Fibroblast of skin of abdomen (primary cell): ENCODE measurements around the gene UBL3. TPM values are rescaled to one million over a fixed set of nuclear protein-coding genes. Genes with fewer than 3 reads are reported as not detected.
A peak's percentile ranks its signal among the peaks of the same experiment; 100 is the strongest.

Source experiments
- DNase-seq: peaks from one replicate; pipeline ENCODE4 v3.0.0-alpha.2; 2013
- polyA plus RNA-seq, 2 experiments: library from polyadenylated mRNA; unstranded; fragments of 120-200 nt; gene quantifications; one replicate each; pipeline ENCODE4 v1.2.1, GENCODE V29; 2013; ENCODE audit not compliant: insufficient read length in 2 of 2

Gene UBL3, protein sequence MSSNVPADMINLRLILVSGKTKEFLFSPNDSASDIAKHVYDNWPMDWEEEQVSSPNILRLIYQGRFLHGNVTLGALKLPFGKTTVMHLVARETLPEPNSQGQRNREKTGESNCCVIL
- 36.4 TPM for polyA plus RNA-seq (2013, experiment 1 of 2; ENCODE audit: insufficient read length)
- 36.3 TPM for polyA plus RNA-seq (2013, experiment 2 of 2; ENCODE audit: insufficient read length)

DNA sequence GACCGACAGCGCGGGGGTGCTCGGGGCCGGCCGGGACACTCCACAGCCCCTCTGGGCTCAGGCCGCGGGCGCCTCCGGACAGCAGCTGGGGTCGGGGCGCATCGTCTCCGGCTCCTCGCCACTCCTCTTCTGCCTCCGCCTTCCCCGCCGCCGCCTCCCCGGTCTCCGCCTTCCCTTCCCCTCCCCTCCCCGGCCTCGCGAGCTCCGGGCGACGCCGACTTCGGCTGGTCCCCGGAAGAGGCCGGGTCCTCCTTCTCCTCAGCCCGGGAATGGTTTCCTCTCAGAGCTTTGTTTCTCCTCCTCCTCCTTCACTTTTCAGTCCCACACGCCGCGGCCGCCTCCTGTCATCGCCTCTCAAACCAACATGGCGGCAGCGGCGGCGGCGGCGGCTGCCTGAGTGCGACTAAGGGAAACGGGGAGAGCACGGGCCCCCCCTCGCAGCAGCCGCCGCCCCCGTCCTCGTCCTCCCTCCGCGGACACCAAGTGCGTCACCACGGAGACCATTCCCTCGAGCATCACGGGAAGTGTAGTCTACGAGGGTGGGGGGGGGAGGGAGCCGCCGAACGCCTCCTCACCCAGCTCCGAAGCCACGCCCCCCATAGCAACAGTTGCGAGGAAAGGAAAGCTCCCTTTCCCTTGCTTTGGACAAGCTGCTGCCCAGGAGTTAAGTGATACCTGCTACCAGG, at the start of gene UBL3:
TSS of gene UBL3 (minus strand) at position 405 of the 686 bp plus-strand sequence. CDS start 1,079 bp downstream, outside the sequence.
- DNase-seq: peak; percentile 98

DNA sequence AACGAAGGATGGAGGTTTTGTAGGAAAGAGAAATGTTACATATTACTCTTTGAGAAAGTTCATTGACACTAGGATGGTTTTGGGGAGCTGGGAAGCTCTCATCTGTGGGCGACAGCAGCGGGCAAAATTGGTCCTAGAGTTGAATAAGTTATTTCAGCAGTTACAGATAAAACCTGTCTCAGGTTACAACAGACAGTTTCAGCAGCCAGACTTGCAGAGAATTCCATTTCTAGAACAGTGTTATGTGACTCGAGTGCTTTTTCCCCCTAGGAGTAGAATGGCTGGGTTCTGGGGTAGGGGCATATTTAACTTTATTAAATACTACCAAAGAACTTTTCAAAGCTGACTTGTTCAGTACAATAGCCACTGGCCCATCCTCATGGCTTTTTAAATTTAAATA, 46.7 kb upstream of the UBL3 start:
- no peak for DNase-seq

DNA sequence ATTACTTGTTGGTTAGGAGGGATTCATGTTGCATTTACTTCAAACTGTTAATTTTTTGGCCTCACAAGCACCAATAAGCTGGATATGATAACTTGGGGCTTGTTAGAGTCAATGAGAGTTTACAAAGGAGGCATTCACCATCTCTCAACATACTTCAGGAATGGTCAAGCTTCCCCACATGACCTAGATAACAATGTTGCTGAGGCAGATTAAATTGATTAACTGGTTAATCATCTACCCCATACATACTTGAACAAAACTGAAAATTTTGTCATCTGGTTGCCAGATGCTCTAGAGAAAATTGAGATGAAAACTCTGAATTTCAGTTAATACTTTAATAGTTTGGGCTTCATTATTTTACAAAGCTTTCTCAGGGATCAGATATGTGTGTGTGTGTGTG, 43.0 kb upstream of the UBL3 start:
- DNase-seq: peak; percentile 84

DNA sequence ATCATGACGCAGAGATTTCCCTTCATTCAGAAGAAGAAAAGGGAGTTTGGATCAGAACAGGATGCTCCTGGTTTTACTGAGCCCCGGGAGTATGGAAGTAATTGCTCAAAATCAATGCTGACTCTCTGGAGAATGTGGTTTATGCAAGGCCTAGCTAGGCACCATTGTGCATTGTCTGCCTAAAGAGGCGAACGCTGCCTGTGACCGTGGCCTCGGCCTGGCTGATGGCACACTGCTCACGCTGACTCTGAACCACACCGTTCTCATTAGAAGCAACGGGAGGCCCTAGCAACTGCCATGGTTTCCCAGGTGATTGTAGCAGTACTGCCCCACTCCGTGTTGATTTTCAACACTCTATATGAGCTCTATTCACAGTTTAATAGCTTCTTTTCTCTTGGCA, 41.7 kb upstream of the UBL3 start:
- DNase-seq: no peak

DNA sequence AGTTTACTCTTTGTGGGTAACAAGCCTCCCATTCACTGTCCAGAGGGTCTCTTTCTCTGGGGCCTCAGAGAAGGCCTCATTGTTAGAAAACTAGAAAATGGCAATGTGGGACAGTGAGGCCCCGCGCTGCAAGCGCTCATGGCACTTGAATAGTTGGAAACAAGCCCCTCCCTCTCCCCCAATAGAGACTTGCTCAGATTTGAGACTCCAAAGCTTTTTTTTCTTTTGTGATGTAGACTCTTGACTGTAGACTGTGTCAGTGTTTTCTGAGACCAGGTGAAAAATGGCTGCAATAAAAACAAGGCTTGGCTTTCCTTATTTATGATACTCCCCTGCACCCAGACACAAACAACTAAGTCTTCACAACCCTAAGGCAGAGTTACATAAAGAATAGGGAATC, 38.7 kb upstream of the UBL3 start:
- no peak for DNase-seq

DNA sequence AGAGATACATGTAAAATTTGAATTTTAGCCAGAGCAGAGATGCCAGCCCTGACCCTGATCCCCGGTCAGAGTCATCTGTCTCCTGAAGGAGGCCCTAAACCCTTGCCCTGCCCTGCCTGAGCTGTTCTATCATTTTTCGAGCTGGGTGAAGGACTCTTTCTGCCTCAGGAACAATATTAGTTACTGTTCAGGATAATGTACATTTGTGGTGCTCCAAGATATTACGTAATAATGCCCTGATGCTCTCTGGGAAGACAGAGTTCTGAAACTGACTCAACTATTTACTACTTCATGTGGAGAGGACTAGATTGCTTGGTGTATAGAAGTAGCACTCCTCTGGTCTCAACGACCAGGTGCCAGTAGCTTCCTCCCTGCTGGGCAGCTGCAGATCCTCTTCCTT, 37.9 kb upstream of the UBL3 start:
- DNase-seq: peak; percentile 16

DNA sequence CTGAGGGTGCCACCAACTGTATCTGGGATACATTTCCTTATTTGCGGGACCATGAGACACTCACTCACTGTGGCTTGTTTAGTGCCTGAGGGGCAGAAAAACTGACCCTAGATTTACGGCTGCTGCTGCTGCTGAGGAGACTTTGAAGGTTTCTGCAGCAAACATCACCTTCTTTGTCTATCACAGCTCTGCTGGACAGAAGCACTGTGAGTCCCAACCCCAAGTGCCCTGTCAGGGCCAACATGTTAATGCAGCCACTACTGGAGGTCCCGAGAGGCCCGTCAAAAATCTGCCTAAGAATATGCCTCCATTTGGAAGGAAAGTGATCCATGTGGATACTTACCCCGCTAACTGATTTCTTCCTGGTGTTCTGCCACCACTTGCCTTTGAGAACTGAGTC, 37.3 kb upstream of the UBL3 start:
- DNase-seq: no peak

DNA sequence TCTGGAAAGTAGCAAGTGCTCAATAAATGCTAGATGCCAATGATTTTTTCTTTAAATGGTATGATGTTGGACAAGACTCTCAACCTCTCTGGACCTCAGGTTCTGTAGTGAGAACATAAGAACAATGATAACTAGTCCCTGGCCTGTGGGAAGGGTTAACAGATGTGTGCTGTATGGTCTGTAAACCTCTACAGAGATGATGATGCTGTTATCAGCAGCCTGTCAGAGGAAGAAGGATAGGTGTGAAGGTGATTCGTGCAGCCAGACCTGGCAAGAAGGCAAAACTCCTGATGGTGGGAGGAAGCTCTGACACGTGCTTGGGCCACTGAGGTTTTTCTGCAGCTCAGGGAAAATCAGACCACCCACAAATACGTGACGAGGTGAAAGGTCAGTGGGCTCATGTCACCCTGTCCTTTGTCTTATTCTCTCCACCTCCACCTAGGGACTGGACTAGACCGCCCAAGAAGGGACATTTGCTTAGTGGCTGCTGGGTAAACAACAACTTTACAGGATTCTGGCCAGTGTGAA, 36.7 kb upstream of the UBL3 start:
- DNase-seq: no peak

DNA sequence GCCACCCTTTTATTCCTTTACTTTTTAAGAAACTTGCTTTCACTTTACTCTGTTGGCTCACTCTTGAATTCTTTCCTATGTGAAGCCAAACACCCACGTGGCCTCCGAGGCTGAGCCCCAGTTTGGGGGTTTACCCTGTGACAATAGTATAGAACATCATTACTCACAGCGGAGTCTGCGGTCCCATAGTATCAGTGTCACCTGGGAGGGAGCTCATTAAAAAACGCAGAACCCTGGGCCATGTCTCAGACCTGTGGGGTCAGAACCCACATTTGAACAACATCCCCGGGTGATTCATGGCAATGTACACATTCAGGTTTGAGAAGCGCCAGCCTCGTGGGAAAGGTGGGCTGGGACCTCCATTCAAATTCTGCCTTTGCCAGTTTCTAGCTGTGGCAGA, 36.0 kb upstream of the UBL3 start:
- DNase-seq: no peak

DNA sequence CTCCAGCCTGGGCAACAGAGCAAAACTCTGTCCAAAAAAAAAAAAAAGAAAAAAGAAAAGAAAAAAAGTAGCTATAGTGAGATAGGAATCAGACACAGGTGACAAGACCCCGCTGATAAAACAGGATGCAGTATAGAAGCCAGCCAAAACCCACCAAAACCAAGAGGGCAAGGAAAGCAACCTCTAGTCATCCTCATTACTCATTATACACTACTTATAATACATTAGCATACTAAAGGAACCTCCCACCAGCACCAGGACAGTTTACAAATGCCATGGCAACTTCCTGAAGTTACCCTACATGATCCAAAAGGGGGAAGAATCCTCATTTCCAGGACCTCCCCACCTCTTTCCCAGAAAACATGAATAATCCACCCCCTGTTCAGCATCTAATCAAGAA, 35.6 kb upstream of the UBL3 start:
- DNase-seq: no peak

DNA sequence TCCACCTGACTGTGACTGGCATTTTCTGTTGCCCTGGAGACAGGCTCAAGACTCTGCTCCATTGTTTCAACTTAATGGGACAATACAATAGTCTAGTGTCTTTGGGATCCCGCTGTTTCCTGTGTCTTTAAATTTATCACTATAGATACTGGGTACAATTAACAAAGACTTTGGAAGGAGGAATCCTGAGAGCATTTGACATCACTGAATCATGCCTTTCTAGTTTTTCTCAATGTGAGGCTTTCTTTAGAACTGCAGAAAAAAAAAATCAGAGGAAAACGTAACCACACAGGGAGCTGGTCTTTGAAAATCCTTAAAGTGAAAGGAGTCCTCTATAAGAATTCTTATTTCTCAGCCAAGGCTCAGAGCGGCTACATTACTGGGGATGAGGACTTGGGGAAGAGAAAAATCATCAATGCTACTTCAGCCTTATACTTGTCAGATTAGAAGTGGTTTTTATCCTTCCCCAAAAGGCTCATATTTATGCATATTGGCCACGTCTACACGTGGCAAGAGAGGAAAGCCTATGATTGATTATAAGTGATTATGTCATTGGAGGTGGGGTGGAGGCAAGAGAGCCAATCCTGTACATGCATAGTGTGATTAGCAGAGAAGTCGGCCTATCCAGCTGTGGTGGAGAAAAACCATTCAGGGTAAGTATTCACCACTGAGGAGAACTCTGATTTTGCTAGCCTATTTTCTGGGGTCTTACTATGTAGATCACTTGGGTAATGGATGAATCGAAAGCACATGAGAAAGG, 34.4 kb upstream of the UBL3 start:
- peak; percentile 20 for DNase-seq

DNA sequence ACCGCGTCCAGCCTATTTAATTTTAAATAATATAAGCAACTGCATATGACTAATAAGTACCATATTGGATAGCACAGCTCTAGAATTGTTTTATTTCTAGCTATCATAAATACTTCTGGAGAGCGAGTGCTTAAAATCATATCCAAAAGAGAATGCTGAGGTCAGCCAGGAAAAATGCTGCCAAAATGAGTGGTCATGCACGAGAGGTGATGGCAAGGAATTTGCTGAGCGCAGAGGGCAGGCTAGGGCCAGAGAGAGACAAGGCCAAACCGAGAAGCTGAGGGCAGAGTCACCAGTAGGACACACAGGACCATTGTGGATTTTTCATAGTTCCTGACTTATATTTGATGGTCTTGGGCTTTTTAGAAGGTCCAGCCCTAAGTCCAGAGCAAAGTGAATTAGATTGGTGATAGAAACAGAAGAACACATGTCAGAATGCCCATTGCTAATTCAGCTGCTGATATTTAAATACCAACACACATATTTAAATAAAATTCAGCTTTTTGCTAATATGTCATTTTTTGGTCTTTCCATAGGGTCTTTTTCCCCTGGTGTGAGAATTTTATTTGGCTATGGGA, 33.6 kb upstream of the UBL3 start:
- DNase-seq: no peak

DNA sequence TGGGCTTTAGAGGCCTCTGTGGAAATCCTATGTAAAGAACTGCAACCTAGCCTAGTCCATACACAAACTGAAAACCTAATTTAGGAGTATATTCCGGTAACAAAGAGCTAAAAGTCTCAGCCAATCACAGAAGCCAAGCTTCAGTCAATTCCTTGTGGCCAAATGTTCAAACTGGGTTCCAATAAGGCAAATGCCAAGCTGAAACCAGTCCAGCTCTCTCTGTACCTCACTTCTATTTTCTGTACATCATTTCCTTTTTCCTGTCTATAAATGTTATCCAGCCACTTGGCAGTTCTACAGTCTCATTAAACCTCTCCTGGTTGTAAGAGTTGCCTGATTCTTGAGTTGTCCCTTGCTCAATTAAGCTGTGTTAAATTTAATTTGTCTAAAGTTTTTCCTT, 31.7 kb upstream of the UBL3 start:
- no peak for DNase-seq

DNA sequence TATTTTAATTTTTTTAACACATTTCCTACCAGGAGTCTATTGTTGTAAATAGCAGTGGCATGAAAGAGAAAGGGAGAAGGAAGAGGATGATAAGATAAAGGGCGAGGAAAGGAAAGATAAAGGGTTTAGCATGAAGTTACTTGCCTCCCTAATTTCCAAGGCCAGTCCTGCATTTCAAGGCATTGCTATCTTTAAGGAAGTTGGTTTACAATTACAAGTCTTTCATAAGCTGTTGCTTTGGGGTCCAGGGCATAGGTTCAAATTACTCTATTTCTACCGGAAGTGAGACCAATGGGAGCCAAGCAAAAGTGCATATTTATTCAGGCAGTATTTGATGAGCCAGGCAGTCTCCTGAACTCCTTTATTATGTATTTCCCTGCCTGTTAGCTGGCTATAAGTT, 27.7 kb upstream of the UBL3 start:
- no peak for DNase-seq

DNA sequence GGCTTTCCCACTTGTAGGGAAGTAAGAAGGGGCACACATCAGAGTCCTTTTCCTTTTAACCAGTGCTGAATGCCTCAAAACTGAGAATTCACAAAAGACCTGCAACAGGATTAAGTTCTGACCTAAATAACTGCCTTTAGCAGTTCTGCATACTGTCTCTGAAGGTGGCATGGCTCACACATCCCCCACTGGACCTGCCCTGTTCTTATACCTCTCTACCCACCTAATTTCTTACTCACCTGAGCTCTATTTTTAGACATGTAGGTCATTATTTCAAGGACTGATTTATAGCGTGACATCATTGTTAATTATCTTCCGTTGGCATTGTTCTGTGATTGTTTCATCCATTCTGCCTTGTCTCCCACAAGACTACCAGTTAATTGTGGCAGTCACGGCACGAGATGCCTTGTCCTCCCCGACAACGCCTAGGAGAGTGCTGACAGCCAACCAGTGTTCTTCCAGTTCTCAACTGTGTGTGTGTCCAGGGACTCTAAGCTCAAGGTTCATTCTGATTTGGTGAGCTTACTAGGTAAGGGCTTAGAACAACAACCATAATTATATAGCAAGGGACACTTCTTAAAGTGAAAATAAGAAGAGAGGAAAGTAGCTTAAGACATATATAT, 27.1 kb upstream of the UBL3 start:
- DNase-seq: no peak

DNA sequence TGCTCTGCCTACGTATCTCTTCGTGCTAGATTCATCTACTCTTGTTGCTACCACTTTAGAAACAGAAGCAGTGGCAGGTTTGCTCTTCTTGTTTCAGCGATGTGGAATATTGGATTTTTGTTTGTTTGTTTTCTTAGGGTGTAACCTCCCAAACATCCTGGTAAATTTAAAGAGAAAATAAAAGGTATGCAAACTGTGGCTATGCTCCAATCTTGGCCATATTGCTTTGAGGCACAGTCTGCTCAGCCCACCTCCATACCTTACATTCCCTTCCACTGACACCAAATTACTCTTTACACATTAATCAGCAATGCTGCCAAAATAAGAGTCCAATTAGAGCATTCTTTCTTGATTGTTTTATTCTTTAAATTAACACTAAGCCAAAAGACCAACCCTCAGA, 25.2 kb upstream of the UBL3 start:
- DNase-seq: no peak

DNA sequence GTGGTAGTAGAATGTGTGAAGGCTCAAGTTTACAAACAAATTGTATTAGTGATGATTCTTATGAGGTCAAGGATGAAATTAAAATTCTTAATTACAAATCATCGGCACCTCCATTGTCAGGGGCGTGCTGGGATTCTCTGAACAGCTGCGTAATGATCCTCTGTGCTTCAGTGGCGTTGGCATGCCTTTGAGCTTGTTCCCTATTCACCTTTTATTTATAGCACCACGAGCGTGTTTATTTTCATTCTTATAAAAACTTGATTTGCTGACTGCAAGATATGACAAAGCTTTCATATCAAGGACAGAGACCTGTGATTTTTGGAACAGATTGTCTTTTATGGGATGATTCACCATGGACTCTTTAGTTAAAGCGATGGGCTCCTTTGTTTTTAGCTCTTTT, 18.2 kb upstream of the UBL3 start:
- DNase-seq: no peak

DNA sequence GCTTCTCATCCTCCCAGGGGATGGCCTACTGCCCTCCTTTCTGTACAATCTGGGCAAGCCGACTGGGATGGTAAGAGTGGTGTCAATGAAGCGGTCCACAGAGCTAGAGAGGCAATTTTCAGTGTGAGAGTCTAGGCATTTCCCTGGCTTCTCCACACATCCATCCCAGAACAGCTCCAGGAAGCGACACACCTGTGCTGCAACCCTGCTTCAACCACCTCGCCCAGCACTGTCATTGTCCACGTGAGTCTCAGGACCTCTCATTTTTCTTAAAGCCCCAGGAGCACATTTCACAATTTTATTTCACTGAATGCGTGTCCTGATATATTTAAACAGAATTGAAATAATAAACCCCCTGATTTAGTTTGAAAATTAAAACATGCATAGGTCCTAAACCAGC, 15.5 kb upstream of the UBL3 start:
- no peak for DNase-seq

DNA sequence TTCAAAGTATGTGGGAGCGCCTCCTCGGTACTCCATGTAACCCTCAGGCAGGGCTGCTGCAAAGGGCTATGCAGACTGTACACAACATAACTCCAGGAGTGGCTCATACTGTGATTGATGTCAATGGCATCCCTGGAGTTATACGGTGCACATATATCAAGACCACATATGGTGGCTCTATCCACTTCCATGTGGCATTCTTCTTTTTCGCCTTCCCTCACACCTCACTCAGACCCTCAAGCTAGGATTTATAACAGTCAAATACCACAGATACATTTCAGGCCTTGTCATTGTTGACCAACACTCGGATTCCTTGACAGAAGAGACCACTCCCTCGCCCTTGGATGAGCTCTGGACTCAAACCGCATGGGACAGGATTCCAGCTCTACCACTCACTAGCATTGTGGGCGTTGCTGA, 11.3 kb upstream of the UBL3 start:
- peak; percentile 100 for DNase-seq

DNA sequence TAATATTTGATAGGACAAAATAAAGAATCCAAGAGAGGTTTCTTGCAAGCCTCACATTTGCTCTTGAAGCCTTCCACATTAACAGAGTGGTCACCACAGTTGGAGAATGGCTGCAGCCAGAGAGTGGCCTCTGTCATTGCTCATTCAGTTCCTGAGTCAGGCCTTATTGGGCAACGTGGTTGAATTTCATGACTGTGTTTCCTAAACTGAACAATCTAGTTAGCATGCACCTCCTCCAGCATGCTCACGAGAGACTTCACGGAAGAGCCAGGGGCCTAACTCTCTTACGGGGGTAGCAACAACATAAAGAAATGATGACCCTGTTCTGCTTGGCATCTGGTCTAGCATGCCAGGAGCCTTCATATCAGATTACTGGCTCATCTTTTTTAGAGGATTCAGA, 9.6 kb upstream of the UBL3 start:
- DNase-seq: peak; percentile 77

DNA sequence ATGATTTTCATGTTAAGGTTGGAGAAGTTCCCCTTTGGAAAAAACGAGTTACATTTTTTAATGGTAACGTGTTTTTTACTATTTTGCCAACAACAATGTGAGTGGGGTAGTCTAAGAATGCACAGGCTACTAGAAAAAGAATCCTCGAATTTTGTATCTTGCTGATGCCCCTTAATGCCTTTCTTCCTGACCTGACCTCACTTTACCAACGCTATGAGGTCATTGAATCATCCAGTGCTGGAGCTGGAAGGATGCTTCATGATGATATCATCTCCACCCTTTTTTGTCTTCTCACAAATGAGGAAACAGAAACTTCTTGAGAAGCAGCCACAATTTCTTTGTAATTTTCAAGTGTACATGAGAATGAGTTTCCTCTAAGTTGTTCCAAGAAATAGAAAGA, 8.2 kb upstream of the UBL3 start:
- DNase-seq: peak; percentile 15

DNA sequence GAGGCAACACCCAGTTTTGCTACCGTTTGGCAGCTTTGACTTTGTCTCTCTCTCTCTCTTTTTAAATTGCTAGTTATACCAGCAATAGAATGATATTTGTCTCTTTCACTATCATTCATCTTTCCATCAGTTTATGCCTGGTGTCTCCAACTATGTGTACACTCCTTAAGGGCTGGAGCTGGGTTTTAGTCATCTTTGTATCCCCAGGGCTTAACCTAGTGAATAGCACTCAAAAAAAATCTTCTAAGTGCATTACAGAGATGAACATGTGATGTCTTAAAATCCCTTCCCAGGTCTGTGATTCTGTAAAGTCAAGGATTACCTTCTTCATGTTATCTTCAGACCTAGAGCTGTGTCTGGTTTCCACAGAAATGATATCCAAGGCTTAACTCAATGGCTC, 7.8 kb upstream of the UBL3 start:
- no peak for DNase-seq

DNA sequence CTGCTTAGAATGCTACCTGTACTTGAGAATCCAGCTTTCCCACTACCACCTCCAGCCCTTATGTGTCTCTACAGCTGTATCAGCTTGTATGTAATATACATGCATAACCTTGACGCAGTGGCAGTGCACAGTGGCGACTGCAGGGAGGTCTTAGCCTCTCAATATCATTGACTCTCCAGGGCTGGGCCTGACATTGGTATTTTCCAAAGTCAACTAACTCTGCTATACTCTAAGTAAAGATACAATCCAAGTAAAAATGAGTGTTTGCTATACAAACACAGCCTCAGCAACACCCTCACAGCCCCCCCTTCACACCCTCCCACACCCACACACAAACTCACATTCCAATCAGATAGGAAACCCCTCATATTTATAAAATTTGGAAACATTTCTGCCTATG, 6.7 kb upstream of the UBL3 start:
- no peak for DNase-seq
